Loucy (cell line): ENCODE measurements around the gene CENPU.

Experiments used
- EZH2phosphoT487 ChIP-seq: fragments of 200-600 bp; IDR thresholded peaks from 2 replicates; pipeline ENCODE4 v1.6.1; 2018; ENCODE audit warnings: antibody characterized with exemption, mild to moderate bottlenecking, moderate library complexity, borderline replicate concordance
- TF ChIP-seq, protein P1 (sequence below): fragments of 200-600 bp; sonication (generic); conservative IDR thresholded peaks from 2 replicates; pipeline ENCODE4 v1.5.1; 2014; ENCODE audit warnings: mild to moderate bottlenecking, antibody characterized with exemption, low read length

DNA sequence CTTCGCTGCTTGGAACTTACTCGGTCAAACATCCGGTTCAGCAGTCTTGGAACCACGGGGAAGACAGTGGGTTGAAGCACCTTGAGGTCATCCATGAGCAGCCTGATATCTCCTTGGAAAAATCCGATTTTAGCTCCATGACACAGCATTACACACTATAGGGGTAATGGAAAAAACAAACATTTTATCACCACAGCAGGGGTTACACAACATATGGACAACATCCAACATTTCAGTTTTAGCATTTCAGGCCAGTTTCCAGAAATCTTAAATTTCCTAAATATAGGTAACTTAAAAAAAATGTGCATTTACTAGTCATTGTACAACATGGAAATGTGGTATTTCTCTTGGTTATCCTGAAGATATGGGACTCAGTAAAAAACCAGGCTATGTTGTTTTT lies 34.4 kb upstream of the CENPU start:
- TF ChIP-seq, protein P1, sequence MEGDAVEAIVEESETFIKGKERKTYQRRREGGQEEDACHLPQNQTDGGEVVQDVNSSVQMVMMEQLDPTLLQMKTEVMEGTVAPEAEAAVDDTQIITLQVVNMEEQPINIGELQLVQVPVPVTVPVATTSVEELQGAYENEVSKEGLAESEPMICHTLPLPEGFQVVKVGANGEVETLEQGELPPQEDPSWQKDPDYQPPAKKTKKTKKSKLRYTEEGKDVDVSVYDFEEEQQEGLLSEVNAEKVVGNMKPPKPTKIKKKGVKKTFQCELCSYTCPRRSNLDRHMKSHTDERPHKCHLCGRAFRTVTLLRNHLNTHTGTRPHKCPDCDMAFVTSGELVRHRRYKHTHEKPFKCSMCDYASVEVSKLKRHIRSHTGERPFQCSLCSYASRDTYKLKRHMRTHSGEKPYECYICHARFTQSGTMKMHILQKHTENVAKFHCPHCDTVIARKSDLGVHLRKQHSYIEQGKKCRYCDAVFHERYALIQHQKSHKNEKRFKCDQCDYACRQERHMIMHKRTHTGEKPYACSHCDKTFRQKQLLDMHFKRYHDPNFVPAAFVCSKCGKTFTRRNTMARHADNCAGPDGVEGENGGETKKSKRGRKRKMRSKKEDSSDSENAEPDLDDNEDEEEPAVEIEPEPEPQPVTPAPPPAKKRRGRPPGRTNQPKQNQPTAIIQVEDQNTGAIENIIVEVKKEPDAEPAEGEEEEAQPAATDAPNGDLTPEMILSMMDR = no peak
- TF ChIP-seq EZH2phosphoT487 = no peak
